MM.1S (cell line): ENCODE results near the gene POLR2H.

Source experiments
- EZH2phosphoT487 ChIP-seq: fragments of 300-600 bp; sonication (generic); IDR thresholded peaks from 2 replicates; pipeline ENCODE4 v1.6.1; 2018; ENCODE audit warnings: antibody characterized with exemption, low read length
- TF ChIP-seq, protein P1 (sequence below): fragments of 300-600 bp; sonication (generic); IDR thresholded peaks from 2 replicates; pipeline ENCODE4 v1.5.1; 2016; ENCODE audit warnings: antibody characterized with exemption, low read length, mixed read lengths

DNA sequence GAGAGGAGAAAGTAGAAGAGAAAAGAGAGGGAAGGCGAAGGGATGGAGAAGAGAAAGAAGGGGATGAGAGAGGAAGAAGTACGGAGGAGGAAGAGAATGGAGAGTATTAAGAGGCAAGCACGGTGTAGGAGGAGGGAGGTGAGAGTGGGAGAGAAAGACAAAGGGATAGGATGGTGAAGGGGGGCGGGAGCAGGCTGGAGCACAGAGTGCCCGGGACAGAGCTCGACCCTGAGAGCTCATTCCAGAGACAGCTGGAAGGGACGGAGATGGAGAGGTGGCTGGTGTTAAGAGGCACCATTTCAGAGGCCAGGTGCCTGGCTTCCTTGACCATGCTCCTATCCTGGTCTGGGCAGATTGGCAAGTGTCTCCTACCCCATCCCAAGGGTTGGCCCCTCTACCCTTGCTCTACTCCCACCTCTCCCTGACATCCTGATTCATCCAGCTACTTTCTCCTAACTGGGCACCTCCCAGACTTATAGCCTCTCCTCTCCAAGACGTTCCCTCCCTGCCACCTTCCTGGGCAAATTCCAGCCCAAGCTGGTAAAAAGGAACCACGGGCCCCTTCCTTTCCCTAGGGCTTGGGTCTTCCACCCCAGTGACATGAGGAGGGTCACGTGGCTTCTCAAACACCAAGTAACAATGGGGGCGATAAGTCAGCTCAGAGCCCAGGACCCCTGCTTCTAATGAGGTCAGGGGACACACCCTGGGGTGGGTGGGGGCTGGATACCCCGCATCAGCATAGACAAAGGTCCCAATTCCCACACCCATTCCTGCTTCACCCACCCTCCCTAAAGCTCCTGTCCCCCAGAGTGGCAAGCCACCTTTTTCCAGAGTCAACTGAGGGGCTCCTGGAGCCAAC is 1.2 kb upstream of the POLR2H start:
- TF ChIP-seq, protein P1, sequence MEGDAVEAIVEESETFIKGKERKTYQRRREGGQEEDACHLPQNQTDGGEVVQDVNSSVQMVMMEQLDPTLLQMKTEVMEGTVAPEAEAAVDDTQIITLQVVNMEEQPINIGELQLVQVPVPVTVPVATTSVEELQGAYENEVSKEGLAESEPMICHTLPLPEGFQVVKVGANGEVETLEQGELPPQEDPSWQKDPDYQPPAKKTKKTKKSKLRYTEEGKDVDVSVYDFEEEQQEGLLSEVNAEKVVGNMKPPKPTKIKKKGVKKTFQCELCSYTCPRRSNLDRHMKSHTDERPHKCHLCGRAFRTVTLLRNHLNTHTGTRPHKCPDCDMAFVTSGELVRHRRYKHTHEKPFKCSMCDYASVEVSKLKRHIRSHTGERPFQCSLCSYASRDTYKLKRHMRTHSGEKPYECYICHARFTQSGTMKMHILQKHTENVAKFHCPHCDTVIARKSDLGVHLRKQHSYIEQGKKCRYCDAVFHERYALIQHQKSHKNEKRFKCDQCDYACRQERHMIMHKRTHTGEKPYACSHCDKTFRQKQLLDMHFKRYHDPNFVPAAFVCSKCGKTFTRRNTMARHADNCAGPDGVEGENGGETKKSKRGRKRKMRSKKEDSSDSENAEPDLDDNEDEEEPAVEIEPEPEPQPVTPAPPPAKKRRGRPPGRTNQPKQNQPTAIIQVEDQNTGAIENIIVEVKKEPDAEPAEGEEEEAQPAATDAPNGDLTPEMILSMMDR: no peak
- TF ChIP-seq EZH2phosphoT487: no peak
